DMS 273 treated with DMSO at 0.1 percent for 48 hours (cell line): ENCODE data around the gene HAS3.
A peak's percentile ranks its signal among the peaks of the same experiment; 100 is the strongest.
"Not testable (repeated sequence)": the region's sequence is repeated elsewhere in the genome, so short reads cannot be mapped to it uniquely, and the experiment has no call there.

Source experiments
- DNase-seq: peaks from one replicate; lab custom pipeline; 2025; lab: John Stamatoyannopoulos, UW

The HAS3 gene

GRCh38 chr16:69116256-69116875 lies 10.9 kb downstream of the HAS3 start:
- DNase-seq, result no peak

- no peak for DNase-seq
Observed at GRCh38 chr16:69116906-69117305, 11.5 kb downstream of the HAS3 start.

GRCh38 chr16:69118468-69118867 lies 13.0 kb downstream of the HAS3 start:
- no peak for DNase-seq

GRCh38 chr16:69118994-69119393 lies 13.5 kb downstream of the HAS3 start:
- no peak for DNase-seq

- DNase-seq, result no peak
Observed at GRCh38 chr16:69119536-69119935, 14.1 kb downstream of the HAS3 start.

GRCh38 chr16:69120096-69120664 lies 14.7 kb downstream of the HAS3 start:
- DNase-seq, result no peak

- peak; percentile 31 for DNase-seq
Observed at GRCh38 chr16:69123910-69124309, 18.5 kb downstream of the HAS3 start.

GRCh38 chr16:69124406-69124805 lies 19.0 kb downstream of the HAS3 start:
- not testable (repeated sequence) for DNase-seq

GRCh38 chr16:69124961-69125360 lies 19.5 kb downstream of the HAS3 start:
- DNase-seq, result not testable (repeated sequence)

GRCh38 chr16:69126221-69126620 lies 20.8 kb downstream of the HAS3 start:
- DNase-seq, result no peak

- DNase-seq, result not testable (repeated sequence)
Observed at GRCh38 chr16:69126801-69127200, 21.3 kb downstream of the HAS3 start.

- DNase-seq, result no peak
Observed at GRCh38 chr16:69127966-69128510, 22.6 kb downstream of the HAS3 start.

- no peak for DNase-seq
Observed at GRCh38 chr16:69130461-69130860, 25.0 kb downstream of the HAS3 start.

GRCh38 chr16:69131167-69131838 lies 25.9 kb downstream of the HAS3 start:
- DNase-seq, result peak; percentile 27

GRCh38 chr16:69131839-69132423 lies 26.5 kb downstream of the HAS3 start:
- DNase-seq, result peak; percentile 35

GRCh38 chr16:69132424-69133252 lies 27.2 kb downstream of the HAS3 start, which contains the start of the genes CHTF8 and UTP4:
TSS of gene CHTF8 (minus strand) at chr16:69132588. CDS start at chr16:69121458, 11,130 bp downstream.
TSS of gene UTP4 (plus strand) at chr16:69132649. CDS start at chr16:69133460, 811 bp downstream.
- DNase-seq, result peak; percentile 45

GRCh38 chr16:69133373-69133954 lies 28.0 kb downstream of the HAS3 start:
- DNase-seq, result no peak

- DNase-seq, result no peak
Observed at GRCh38 chr16:69138608-69139007, 33.2 kb downstream of the HAS3 start.

GRCh38 chr16:69139464-69139863 lies 34.0 kb downstream of the HAS3 start:
- not testable (repeated sequence) for DNase-seq

- DNase-seq, result no peak
Observed at GRCh38 chr16:69141014-69141413, 35.6 kb downstream of the HAS3 start.

GRCh38 chr16:69141936-69142335 lies 36.5 kb downstream of the HAS3 start:
- DNase-seq, result no peak
